Stimulated activated naive CD4-positive, alpha-beta T cell treated with Interleukin-2 at 50 U/mL for 16 hours (primary cell): ENCODE data around the gene CACNA2D4.

Source experiments
- DNase-seq: peaks from one replicate; lab custom pipeline; 2025; lab: John Stamatoyannopoulos, UW

The CACNA2D4 gene

DNA sequence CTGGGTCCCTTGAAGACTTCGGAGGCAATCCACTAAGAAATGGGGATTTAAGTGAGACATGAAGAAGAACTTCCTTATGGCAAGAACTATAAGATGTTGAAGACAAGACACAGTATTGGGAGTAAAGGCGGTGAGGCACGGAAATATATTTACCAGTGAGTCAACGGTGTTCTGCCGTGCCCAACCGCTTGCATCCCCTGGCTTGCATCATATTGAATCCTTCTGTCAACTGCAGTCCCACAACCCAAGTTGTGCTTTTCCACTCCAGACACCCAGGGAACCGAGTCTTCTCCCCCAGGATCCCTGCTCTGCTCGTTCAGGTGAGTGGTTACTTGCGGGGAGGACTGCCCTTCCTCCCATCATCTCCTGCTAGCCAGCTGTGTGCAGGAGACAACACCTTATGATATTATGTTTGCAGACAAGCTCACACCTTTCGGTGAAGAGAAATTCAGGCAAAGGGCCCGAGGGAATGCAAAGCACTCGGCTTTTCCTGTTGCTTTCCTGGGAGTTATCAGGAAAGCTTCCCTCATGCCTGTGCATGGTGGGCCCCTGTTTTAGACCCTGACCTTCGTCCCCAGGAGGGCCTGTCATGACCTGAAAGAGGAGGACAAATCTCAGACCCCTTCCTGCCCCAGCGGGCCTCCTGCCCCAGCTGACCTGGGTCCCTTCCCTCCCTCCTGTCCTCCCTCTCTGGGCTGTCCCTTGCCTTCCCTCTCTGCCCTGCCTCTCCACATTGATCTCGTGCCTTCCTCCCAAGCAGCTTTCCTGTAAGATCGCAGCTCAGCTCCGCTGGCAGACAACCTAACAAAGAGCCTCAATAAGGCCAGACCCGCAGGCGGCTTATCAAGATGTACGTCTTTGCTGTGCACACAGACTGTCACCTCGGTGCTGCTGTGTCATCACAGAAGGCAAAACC is 102.4 kb downstream of the CACNA2D4 start:
- no peak for DNase-seq

DNA sequence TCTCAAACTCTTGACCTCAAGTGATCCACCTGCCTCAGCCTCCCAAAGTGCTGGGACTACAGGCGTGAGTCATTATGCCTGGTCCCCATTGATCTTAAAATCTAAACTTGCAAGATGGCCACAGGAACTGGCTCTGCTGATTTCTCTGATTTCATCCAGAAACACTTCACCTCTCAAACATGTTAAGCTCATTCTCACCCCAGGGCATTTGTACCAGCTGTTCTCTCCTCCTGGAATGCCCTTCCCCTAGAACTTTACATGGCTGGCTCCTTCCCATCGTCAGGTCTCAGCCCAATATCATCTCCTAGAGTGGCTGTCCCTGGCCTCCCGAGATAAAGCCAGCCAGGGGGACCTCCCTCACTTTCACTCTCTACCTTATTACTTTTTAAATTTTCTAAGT is 103.3 kb downstream of the CACNA2D4 start:
- no peak for DNase-seq

DNA sequence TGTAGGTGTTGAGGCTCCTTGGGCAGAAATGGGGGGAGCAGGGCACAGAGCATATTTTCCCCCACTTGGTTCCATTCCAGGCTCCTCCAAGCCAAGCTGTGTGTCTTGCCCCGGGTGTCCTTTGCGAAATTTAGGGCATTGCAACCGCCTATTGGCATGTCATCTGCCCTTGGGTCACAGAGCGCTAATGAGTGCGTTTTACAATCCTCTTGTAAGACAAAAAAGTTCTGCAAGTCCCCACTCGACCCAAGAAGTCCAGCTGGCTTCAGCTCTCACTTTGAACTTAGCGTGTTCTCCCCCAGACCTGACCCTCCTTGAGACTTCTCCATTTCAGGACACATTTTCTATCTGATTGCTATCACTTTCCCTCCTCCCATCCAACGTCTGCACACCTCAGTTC is 104.2 kb downstream of the CACNA2D4 start:
- DNase-seq, result no peak

DNA sequence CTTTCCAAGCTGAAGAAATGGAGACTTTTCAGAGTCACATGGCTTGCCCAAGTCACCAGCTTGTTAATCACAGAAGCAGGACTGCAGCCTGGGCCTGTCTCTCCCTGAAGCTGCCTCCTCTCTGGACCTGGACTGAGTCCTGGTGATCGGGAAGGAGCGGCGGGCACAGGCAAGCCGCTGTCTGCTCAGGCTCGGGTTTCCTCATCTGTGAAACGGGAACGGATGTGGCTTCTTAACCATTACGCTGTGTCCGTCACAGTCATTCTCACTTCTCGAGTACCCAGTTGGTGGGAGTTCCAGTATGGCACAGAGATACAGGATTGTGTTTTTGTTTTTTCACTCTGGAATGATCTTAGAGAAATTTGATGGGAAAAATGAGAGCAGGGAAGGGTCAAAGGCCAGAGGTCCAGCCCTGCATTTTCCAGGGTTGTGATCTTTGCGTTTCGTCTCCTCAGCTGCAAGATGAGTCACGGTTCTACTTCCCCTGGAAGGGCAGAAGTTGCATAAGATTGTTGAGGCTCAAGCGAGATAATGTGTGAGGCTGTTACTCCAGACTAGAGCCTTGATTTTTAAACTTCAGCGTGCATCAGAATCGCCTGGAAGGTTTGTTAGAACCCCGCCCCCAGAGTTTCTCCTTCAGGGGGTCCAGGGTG is 105.7 kb downstream of the CACNA2D4 start:
- DNase-seq, result no peak

DNA sequence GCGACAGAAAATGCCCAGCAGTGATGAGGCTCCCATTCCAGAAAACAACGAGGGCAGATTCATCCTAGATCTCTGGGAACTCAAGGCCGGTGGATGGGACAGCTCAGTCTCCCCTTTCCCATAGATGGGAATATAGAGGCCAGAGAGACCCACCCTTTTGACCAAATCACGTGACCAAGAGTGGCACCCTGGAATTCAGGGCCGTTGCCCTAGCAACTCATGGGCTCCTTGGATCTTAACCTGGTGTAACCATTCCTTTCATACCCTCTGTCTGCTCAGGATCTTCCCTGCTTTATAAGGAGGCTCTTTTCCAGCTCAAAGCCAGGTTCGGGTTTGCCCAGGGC is 106.5 kb downstream of the CACNA2D4 start:
- no peak for DNase-seq

DNA sequence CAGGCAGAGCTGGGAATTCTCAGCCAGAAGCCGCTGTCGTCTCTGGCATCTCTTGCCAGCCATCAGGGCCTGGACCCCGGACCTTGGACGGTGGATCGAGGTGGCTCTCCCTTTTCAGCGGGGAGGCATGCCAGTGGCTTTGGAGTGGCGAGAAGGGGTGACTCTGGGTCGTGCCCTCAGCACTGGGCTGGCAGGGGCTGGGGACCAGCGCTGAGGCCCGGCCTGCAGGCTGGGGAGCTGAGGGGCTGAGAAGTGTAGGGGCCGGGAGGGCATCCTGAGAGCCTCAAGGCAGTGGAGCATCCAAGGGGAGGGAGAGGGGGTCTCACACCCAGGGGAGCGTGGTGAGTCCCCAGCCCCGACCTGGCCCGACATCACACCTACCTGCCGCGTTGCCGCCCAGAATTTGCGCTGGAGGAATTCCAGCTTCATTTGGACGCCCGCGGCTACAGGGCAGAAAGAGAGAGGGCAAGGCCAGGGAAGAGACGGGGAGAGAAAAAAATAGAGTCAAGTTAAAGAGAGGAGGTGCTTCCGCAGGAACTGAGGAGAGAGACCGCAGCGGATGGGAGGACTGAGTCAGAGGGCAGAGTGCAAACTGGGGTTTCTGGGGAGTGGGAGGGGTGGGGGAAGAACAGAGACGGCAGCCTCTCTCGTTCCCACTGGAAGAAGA is 107.0 kb downstream of the CACNA2D4 start:
- DNase-seq, result peak; percentile 53

DNA sequence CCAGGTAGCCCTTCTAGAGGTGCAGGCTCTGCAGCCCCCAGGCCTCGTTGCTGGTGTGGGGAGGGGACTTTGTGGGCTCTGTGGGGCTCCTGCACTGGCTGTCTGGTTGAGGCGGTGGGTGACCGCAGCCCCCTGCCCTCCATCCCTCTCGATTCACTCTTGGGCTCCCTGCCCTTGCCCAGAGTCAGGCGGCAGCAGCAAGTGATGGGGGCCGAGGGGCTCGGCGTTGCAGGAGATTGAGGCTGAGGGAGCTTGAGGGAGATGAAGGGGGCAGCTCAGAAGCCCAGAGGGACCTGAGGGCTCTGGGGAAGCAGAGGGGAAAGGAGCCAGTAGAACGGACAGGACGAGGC is 107.5 kb downstream of the CACNA2D4 start:
- no peak for DNase-seq

DNA sequence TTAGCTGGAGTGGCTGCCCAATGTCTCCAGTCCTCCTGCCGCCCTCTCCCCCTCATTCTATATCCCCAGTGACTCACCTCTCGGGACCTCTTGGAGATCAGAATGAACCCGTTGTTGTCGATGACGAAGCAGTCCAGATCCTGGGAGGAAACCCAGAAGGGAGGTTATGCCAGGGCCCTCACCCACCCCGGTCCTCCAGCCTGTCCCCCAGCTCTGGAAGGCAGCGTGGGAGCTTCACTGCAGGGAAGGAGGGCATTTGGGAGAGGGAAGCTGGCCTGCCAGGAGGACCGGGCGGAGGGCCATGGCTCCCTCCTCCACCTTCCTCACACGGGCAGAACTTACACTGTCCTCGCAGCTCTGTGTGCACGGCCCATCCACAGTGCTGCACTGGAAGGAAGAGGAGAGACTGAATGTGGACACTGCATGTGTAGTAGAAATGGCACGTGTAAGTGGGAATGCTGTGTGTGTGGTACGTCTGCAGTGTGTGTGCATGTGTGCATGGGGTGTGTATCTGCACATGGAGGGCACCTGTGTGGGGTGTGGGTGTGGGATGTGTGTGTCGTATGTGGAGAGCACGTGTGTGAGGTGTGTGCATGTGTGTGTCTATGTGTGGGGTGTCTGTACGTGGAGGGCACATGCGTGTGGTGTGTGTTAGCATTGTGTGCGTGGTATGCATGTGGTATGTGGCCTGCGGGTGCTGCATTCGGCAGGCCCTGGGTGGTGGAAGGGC is 108.1 kb downstream of the CACNA2D4 start:
- DNase-seq, result no peak

DNA sequence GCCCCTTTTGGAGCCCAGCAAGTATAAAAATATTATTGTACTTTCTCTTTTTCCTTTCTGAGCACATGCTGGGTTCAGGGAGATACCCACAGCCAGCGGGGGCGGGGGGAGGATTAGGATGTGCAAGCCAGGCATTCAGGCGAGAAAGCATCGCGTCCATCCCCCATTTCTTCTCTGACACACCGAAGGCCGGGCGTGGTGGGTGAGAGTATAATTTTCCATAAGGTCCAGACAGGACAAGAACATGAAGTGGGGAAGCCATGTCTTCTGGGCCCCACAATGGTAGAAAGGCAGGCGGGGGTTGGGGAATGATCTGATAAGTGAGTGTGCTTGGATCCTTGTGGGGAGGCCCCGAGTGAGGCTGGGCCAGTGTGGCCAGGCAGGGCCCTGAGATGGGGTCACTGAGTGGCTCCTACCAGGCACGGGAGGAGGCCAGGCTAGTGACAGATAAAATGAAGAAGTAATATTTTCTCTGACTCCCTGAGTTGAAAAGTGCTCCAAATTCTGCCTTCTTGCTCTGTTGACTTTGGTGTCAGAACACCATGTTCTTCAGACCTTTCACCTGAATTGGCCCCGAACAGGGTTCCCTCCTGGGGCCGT is 108.8 kb downstream of the CACNA2D4 start:
- DNase-seq, result no peak

DNA sequence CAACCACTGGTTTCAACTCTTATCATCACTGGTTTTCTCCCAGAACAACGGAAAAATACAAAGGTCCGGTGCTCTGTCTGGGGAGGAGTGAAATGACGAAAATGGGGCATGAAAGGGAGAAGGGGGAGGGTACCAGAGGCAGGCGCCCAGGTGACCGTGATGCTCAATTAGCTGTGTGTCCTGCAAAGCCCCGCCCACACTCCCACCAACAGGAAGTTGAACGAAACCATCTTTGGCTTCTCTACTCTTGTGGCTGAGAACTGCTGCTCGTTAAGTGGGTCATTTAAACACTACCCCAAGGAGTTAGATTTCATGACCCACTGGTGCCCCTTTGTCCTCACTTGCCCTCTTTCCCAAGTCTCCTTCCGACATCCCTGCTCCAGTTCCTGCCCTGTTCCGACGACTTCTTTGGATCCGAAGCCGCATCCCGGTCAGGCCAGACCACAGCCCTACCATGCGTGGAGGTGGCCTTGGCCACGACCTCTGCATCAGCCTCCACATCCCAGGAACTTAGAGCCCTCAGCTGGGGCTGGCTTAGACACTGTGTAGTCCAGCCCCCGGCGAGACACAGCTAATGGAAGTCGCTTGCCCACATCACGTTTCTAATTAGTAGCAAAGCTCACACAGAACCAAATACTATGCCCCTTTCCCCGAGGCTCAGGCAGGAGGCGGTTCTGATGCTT is 109.5 kb downstream of the CACNA2D4 start:
- DNase-seq, result peak; percentile 12

DNA sequence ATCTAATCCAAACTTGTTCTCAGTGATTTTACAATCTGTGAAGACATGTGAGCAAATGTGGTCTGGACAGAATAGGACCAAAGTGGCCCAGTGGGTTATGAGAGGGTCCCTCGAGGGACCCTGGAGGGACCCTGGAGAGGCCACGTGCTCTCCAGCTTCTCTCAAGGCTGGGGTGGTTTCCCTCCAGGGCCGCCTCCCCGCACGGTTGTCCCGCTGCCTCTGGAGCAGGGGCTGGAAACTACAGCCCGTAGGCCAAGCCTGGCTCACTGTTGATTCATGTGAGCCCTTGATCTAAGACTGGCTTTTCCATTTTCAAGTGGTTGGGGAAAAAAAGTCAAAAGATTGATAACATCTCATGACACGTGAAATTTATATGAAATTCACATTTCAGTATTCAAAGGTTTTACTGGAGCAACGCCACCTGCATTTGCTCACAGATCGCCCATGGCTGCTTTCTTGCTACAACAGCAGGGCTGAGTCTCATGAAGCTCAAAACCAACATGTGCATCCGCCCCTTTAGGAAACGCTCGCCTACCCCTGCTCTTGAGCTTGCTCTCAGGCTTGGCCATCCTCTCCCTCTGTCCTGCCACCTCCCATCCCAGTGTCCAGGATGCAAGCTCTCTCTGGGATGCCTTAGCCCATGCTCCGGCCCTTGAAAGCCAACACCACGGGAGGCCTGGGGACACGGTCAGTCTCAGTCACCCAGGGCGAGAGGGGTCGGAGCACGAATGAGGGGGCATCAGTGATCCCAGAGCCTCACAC is 110.2 kb downstream of the CACNA2D4 start:
- no peak for DNase-seq

DNA sequence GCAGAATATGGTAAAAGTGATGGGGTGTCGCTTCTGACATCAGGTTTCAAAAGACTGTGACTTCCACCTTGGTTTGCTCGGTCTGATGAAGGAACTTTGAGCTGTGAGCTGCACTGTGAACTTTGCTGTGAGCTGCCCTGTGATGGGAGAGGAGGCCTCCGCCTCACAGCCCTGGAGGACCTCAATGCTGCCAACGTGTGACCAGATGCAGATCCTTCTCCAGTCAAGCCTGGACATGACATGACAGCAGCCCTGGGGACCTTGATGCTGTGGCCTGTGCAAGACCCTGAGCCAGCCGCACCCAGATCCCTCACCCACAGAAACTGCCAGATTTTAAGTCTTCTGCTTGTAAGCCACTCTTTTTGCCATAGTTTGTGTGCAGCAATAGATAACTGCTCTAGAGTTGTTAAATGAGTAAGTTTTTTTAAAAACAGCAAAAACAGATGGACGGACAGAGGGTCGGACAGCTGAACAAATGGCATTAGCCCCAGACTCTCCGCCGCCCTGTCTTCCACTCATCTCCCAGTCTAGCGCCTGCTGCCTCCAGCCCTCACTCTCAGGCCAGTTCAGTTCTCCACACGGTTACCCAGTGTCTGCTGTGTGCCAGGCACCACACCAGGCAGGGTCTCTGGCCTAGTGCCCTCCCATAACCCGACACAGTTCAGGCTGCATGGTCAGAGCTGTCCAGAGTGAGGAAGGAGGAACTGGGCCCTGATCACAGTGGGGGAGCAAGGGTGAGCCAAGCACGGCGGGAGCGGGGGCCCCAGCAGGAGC is 111.2 kb downstream of the CACNA2D4 start:
- DNase-seq, result no peak

DNA sequence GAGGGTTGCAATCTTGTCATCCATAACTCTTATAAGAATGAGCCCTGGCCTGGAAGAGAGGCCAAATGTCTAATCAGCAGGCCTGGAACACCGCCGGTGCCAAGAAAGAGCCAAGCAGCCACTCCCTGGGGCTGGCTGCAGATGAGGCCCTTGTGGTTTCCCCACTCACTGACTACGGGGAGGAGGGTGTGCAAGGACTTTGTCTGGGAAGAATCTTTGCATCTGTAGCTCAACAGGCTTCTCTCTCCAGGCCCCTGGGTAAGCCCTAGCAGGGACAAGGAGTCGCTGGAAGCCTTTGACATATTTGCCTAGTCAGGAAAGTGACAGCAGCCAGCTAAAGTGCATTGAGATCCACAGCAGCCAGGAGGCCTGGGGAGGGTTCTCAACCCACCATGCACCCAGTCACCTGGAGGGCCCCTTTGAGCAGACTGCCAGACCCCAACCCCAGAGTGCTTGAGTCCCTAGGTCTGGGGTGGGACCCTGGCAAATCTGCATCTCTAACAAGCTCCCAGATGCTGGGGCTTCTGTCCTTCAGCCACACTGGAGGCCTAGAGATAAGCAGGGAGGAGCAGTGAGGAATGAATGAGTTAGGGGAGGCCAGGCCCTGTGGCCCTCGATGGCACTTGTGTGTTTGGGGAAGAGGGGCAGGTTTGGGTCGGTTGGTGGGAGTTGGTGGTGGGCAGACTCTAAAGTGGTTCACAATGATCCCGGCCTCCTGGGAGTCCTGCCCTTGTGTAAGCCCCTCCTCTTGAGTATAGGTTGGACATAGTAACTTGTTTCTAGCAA is 112.0 kb downstream of the CACNA2D4 start:
- DNase-seq, result no peak

DNA sequence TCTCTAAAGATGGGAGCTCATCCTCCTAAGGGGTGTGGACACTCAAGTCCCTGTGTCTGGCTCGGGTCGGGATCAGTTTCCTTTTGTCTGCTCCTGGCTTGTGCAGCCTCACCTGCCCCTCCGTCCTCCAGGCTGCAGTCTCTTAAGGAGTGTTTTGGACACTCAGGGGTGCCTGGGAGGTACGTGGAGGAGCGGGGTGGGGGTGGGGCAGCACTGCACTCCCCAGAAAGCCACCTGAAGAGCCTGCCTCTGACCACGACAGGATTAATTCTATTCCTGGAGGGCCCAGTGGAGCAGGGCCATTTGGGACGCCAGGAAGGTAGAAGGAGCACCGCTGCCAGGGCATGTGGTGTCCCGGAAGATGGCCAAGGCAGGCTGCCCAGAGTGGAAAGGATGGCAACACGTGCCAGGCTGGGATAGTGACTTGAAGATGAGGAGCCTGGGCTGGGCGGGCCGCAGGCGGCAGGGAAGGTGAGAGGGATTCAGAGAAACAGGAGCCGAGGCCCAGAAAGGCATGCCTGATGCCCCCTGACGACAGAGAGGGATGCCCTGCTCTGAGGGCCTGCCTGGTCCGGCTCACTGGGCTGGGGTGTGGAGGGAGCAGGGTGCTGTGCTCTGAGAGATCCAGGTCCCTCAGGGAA is 112.9 kb downstream of the CACNA2D4 start:
- DNase-seq, result no peak

DNA sequence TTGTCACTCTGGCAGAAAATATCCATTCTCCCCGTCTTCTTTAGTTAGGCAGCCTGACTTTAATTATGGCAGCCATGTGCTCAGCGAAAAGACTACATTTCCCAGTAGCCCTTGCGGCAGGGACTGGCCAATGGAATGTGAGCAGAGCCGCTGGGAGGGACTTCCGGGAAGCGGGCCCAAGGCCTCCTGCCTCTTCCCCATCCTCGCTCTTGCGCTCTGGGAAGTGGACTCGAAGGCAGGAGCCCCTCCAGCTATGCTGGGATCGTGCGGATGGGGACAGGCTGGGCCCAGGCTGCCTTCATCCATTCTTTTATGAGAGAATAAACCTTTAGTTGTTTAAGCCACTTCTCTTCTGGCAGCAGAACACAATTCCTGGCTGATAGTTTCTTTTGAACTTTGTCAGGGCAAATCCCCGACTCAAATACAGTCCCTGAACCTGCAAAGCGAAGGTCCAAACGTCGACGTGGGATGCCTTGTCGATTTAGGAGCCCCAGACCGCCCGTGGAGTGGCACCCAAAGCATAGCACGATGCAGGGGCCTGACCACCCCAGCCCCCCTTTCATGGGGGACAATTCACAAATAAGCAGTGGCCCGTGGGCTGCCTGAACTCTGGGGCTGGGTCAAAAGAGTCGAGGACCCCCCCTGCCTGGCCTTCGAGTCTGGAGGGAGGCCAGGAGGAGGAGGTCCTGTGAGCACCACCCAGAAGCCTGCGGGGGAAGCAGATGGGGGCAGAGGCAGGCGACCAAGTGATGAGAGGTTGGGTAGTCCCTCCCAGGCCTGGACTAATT is 113.7 kb downstream of the CACNA2D4 start:
- DNase-seq, result peak; percentile 87

DNA sequence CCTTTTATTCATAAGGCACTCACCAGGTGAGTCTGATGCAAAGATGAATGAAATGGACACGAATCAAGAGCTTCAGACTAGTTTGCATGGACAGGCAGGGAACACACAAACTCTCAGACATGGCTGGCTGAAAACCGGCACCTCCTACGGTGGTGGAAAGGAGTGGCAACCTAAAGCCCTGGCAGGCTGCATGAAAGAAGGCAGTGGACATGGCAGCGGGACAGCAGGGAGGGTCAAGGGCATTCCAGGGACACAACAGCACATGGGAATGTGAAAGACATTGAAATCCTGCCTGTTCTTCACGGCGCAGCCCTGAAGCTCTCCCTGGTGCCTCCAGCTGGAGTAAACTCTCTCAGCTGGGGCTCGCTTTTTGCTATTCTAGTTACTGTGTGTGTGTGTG is 114.7 kb downstream of the CACNA2D4 start:
- no peak for DNase-seq

DNA sequence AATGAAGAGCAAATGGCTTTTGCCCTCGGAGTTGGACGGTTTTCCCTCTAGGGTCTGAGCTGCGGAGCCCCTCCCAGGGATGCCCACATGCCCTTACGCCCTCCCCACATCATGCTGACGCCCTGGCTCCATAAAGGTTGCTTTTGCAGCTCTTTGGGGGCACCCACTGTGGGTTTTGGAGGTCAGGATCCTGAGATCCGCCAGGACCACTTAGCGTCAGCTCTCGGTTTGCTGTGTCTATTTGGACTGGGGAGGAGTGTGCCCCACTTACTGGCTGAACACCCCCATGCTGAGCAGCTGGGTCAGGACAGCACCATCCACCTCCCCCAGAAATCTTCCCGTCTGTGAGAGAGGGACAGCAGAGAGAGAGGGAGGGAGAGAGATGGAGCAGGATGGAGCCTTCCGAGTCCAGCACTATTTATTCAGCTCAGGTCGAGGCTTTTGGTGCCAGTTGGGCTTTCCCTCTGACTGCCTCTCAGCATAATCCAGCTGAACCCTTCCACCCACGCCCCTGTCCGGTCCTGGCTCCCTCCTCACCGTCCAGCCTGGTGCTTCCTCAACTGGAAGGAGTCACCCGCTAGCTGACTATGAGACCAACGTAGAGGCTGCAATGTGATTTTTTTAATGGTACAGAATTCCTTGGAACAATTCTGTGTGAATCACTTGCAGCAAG is 117.0 kb downstream of the CACNA2D4 start:
- DNase-seq, result no peak
